Measurements from ENCODE around the gene RPP14. TPM values are rescaled to one million over a fixed set of nuclear protein-coding genes. Genes with fewer than 3 reads are reported as not detected.

RPP14 gene
- total RNA-seq, 1 donor from 2014 or later = 15.2 TPM

DNA sequence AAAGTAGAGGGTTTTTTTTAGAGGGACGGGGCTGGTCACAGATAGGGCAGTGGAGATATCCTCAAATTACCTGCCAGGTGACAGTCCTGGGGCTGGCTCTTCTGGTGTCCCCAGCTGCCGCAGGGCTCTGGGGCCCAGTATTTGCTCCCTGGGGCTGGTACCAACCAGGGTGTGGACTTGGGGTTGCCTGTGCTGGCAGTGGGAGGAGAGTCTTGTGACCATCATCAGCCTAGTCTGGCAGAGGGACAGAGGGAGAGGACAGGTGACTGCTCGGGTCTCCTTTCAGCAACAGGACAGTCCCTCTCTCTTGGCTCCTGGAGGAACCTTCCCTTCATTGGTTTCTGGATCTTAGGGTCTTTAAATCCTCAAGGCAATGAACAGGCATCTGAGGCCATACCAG, 7.9 kb upstream of the RPP14 start:
- no peak for DNase-seq (ENCODE audit: low spot score)
- H3K9me3 Mint-ChIP-seq (ENCODE audit: unreplicated experiment) = no peaks in the 10 kb centered on the region

DNA sequence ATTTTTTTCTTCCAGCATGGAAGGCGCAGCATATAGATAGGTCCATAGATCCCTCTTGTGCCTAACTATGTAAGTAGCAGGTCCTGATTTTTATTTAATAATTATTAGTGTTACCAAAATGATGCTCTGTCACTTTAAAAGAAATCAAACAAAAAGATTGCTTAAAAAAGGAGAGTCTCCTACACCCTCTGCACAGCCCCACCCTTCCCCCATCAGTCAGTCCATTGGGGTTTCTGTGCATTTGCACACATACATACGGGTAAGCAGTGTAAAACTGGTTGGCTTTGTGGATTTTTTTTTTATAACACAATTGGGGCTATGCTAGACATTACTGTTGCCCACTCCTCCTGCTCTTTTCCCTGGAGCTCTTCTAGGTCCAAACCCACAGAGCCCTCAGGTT, 7.0 kb upstream of the RPP14 start:
- no peak overlapping the region for H3K27ac Mint-ChIP-seq (ENCODE audit: unreplicated experiment)
- no peak for DNase-seq (ENCODE audit: low spot score)
- H3K36me3 Mint-ChIP-seq (ENCODE audit: low read depth, unreplicated experiment) = no peaks in the 10 kb centered on the region
- TF ChIP-seq, protein P1, sequence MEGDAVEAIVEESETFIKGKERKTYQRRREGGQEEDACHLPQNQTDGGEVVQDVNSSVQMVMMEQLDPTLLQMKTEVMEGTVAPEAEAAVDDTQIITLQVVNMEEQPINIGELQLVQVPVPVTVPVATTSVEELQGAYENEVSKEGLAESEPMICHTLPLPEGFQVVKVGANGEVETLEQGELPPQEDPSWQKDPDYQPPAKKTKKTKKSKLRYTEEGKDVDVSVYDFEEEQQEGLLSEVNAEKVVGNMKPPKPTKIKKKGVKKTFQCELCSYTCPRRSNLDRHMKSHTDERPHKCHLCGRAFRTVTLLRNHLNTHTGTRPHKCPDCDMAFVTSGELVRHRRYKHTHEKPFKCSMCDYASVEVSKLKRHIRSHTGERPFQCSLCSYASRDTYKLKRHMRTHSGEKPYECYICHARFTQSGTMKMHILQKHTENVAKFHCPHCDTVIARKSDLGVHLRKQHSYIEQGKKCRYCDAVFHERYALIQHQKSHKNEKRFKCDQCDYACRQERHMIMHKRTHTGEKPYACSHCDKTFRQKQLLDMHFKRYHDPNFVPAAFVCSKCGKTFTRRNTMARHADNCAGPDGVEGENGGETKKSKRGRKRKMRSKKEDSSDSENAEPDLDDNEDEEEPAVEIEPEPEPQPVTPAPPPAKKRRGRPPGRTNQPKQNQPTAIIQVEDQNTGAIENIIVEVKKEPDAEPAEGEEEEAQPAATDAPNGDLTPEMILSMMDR (IDR thresholded peaks at IDR 0.05; ENCODE audit: unreplicated experiment) = no peak
- no peak overlapping the region for H3K4me3 Mint-ChIP-seq (ENCODE audit: unreplicated experiment)
- H3K9me3 Mint-ChIP-seq (ENCODE audit: unreplicated experiment) = no peaks in the 10 kb centered on the region
- H3K4me1 Mint-ChIP-seq (ENCODE audit: unreplicated experiment) = peaks cover 6% of the 10 kb centered on the region
- peaks cover 2% of the 10 kb centered on the region for H3K27me3 Mint-ChIP-seq (ENCODE audit: unreplicated experiment)

More for the DNA sequence above, 7.9 kb upstream of the RPP14 start:
- Mint-ChIP-seq H3K27me3 (ENCODE audit: unreplicated experiment) (peaks cover 2% of the 10 kb centered on the region), H3K4me1 (ENCODE audit: unreplicated experiment) (peaks cover 6% of the 10 kb centered on the region), H3K27ac (ENCODE audit: unreplicated experiment) (no peak overlapping the region), H3K36me3 (ENCODE audit: low read depth, unreplicated experiment) (peaks cover 5% of the 10 kb centered on the region), H3K4me3 (ENCODE audit: unreplicated experiment) (no peak overlapping the region)
- TF ChIP-seq, protein P1 (IDR thresholded peaks at IDR 0.05; ENCODE audit: unreplicated experiment) = no peak

DNA sequence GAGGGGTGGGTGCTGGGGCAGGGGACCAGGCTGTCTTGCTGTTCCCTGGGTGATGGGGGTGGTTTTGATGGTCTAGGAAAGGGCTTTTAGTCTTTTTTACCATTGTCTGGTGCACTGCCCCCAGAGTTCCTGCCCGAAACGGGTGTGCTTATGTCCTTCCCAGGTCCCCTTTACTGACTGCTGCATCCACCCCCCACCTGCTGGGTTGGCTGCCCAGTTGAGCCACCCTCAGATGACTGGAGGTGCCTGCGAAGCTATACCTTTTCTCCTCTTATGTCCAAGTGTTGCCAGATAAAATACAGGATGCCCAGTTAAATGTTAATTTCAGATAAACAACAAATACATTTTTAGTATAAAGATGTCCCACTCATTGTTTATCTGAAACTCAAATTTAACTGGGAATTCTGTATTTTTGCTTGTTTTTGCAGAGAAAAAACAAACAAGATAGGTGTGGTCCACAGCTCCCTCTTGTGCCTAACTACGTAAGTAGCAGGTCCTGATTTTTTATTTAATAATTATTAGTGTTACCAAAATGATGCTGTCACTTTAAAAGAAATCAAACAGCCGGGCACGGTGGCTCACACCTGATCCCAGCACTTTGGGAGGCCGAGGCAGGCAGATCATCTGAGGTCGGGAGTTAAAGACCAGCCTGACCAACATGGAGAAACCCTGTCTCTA, 6.1 kb upstream of the RPP14 start:
- no peak overlapping the region for H3K4me3 Mint-ChIP-seq (ENCODE audit: unreplicated experiment)
- TF ChIP-seq, protein P1 (IDR thresholded peaks at IDR 0.05; ENCODE audit: unreplicated experiment) = peak; percentile 64
- DNase-seq (ENCODE audit: low spot score) = no peak
- H3K9me3 Mint-ChIP-seq (ENCODE audit: unreplicated experiment) = no peaks in the 10 kb centered on the region
- H3K36me3 Mint-ChIP-seq (ENCODE audit: low read depth, unreplicated experiment) = no peaks in the 10 kb centered on the region
- H3K27ac Mint-ChIP-seq (ENCODE audit: unreplicated experiment) = no peak overlapping the region
- H3K4me1 Mint-ChIP-seq (ENCODE audit: unreplicated experiment) = peaks cover 6% of the 10 kb centered on the region
- peaks cover 3% of the 10 kb centered on the region for H3K27me3 Mint-ChIP-seq (ENCODE audit: unreplicated experiment)

DNA sequence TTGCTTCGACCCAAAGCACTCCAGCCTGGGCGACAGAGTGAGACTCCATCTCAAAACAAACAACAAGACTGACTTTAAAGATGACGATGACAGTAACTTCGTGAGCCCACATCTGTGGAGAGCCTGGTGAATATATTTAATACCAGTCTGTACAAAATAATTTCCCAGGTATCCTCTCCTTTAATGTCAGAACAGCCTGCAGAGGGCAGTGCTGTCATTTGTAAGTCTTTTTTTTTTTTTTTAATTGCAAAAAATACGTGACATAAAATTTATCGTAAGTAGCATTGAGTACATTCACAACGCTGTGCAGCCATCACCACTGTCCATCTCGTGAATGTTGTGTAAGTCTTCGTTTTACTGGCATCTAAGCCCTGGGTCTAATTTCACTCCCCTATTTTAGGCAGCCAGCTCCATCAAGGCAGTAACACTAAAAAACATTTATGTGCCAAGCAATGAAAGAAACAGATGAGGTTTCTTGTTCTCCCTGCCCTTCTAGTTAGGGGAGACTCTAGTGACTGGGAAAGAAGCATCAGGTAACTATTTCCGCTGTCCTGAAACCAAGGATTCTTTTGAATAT, 1.7 kb downstream of the RPP14 start:
- H3K4me1 Mint-ChIP-seq (ENCODE audit: unreplicated experiment) = peaks cover 13% of the 10 kb centered on the region
- DNase-seq (ENCODE audit: low spot score) = peak; percentile 22
- TF ChIP-seq, protein P1 (IDR thresholded peaks at IDR 0.05; ENCODE audit: unreplicated experiment) = peak; percentile 62
- peak overlapping the region; percentile 96 for H3K4me3 Mint-ChIP-seq (ENCODE audit: unreplicated experiment)
- H3K36me3 Mint-ChIP-seq (ENCODE audit: low read depth, unreplicated experiment) = peaks cover 20% of the 10 kb centered on the region
- peaks cover 8% of the 10 kb centered on the region for H3K27me3 Mint-ChIP-seq (ENCODE audit: unreplicated experiment)
- no peaks in the 10 kb centered on the region for H3K9me3 Mint-ChIP-seq (ENCODE audit: unreplicated experiment)
- H3K27ac Mint-ChIP-seq (ENCODE audit: unreplicated experiment) = no peak overlapping the region

DNA sequence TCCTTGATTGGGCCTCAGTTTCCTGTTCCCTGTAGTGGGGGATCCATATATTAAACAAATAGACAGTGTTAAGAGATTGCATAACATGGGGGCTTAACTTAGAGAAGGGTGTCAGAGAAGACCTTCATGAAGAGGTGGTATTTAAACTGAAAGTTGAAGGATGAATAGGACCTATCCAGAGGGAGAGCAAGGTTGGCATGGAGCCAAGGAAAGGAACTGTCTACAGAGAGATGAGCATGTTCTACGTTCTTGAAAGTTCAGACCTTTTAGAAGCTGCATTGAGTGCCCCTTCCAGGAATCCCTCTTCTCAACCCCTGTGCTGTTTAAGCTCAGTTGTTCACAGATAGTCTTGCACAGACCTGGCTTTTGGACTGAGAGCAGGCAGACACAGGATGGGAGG, 2.7 kb downstream of the RPP14 start:
- no peak overlapping the region for H3K27ac Mint-ChIP-seq (ENCODE audit: unreplicated experiment)
- H3K4me3 Mint-ChIP-seq (ENCODE audit: unreplicated experiment) = peak overlapping the region; percentile 56
- H3K9me3 Mint-ChIP-seq (ENCODE audit: unreplicated experiment) = no peaks in the 10 kb centered on the region
- DNase-seq (ENCODE audit: low spot score) = no peak
- peaks cover 8% of the 10 kb centered on the region for H3K27me3 Mint-ChIP-seq (ENCODE audit: unreplicated experiment)
- H3K4me1 Mint-ChIP-seq (ENCODE audit: unreplicated experiment) = peaks cover 13% of the 10 kb centered on the region
- TF ChIP-seq, protein P1 (IDR thresholded peaks at IDR 0.05; ENCODE audit: unreplicated experiment) = no peak
- H3K36me3 Mint-ChIP-seq (ENCODE audit: low read depth, unreplicated experiment) = peaks cover 20% of the 10 kb centered on the region
